ENCODE results near the gene PHF1.

The PHF1 gene

GRCh38 chr6:33428224-33428965 lies 17.6 kb downstream of the PHF1 start:
- TF ChIP-seq CTCF (IDR thresholded peaks at IDR 0.05) = peak; percentile 24; the same call in 1 of the 2 replicates

GRCh38 chr6:33428966-33429749 lies 18.3 kb downstream of the PHF1 start:
- no peak for TF ChIP-seq CTCF (IDR thresholded peaks at IDR 0.05)

DNA sequence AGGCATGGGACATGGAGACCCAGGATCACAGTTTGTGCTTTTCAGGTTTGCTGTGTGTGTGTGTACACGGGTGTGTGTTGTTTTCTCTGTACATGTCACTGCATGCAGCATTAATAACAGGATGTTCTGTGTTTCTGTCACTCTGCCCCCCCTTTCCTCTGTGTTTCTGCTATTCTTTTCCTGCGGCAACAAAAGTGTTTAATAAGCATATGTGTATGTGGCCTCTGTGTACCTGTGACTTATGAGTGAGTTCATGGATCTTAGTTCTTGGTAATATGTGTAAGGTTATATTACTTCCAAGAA lies 18.9 kb downstream of the PHF1 start:
- no peak for TF ChIP-seq CTCF (IDR thresholded peaks at IDR 0.05)

DNA sequence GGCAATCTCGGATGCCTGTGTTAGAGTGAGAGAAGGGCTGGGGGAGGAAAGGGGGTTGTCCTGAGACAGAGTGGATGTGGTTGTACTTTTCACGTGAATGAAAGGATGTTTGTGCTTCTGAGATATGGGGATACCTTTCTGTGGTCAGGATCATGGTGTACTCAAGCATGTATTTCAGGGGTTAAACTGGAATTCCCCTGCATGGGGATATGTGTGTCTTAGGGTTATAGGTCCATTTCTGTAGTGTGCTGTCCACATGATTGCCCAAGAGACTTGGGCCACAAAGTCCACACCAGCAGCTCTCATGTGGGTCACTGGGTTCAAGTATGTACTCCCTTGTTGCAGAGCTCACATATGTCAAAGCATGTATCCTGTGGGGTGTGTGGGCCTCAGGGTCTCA lies 19.5 kb downstream of the PHF1 start:
- no peak for TF ChIP-seq CTCF (IDR thresholded peaks at IDR 0.05)

GRCh38 chr6:33430991-33431879 lies 20.4 kb downstream of the PHF1 start:
- TF ChIP-seq CTCF (IDR thresholded peaks at IDR 0.05) = no peak

- TF ChIP-seq CTCF (IDR thresholded peaks at IDR 0.05) = no peak
These were observed 21.2 kb downstream of the PHF1 start for GRCh38 chr6:33431880-33432541.

DNA sequence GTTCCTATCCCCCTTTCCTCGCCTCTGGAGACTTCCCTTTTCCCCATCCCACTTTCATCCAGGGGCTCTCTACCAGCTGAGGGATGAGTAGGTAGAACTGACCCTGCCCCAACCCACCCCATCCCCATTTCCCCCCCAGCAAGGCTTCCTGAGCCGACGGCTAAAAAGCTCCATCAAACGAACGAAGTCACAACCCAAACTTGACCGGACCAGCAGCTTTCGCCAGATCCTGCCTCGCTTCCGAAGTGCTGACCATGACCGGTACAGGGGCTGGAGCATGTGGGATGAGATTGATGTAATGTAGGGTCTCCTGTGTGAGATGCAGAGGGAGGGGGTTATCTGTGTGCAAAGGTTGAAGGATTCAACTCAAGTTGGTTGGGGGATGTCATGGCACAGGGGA lies 21.7 kb downstream of the PHF1 start:
- TF ChIP-seq CTCF (IDR thresholded peaks at IDR 0.05) = no peak
